A549 (cell line): Measurements from ENCODE around the gene MYOM1. TPM values are rescaled to one million over a fixed set of nuclear protein-coding genes. Genes with fewer than 3 reads are reported as not detected.

Source experiments
- ATAC-seq, 2 experiments: fragments of 200-7000 bp in 1 of 2; fragments of >200 bp in 1 of 2; cut with Nextera tagmentation in 1 of 2; cut with Tn5 transposase in 1 of 2; 3 replicates each; pipeline versions ENCODE4 v1.8.0 to v1.9.1; 2018 to 2020; ENCODE audit warnings: mild to moderate bottlenecking in 1 of 2, moderate library complexity in 1 of 2
- CTCF ChIA-PET: fragments of 300-600 bp; sonication (Branson Sonifier 250); formaldehyde crosslinking; extraction: SDS; loops from one replicate; lab custom pipeline; 2021; ENCODE audit warnings: antibody characterized with exemption, inconsistent platforms; lab: Yijun Ruan, JAX
- POLR2A ChIA-PET: fragments of 350-600 bp; formaldehyde crosslinking; extraction: SDS; loops from one replicate; lab custom pipeline; 2021; ENCODE audit warnings: antibody characterized with exemption, inconsistent platforms; lab: Yijun Ruan, JAX
- DNase-seq, 2 experiments: peaks; one replicate each; pipeline versions ENCODE4 v3.0.0 to v3.0.0-alpha.2; 2011 to 2016; ENCODE audit warnings: low read depth in 1 of 2, low spot score in 1 of 2
- FAIRE-seq: peaks from 2 replicates; lab custom pipeline; 2011; peaks lifted over from hg19 to GRCh38; lab: Jason Lieb, UNC
- H3K27ac ChIP-seq, 2 experiments: fragments of >200 bp; sonication (Bioruptor Twin); formaldehyde crosslinking; 3 replicates each; pipeline ENCODE4 v1.5.1; 2016 to 2017
- H3K4me1 ChIP-seq: fragments of >200 bp; sonication (Bioruptor Twin); formaldehyde crosslinking; 3 replicates; pipeline ENCODE4 v1.6.1; 2016
- H3K4me2 ChIP-seq: fragments of >200 bp; sonication (Bioruptor Twin); formaldehyde crosslinking; 3 replicates; pipeline ENCODE4 v1.6.1; 2016
- H3K4me3 ChIP-seq: fragments of >200 bp; sonication (Bioruptor Twin); formaldehyde crosslinking; 3 replicates; pipeline ENCODE4 v1.5.1; 2016
- H3K9me3 ChIP-seq: fragments of >200 bp; sonication (Bioruptor Twin); formaldehyde crosslinking; 3 replicates; pipeline ENCODE4 v1.6.1; 2016
- CTCF ChIP-seq: fragments of >200 bp; sonication (Bioruptor Twin); formaldehyde crosslinking; IDR thresholded peaks from 3 replicates; pipeline ENCODE4 v1.5.1; 2016
- ESRRA ChIP-seq: fragments of 150-350 bp; IDR thresholded peaks from 2 replicates; pipeline ENCODE4 v1.6.1; 2014; ENCODE audit warnings: mild to moderate bottlenecking, low read length, borderline replicate concordance
- FOSL2 ChIP-seq, 2 experiments: fragments of 450-650 bp in 1 of 2; fragments of >200 bp in 1 of 2; sonication (Bioruptor Twin) in 1 of 2; formaldehyde crosslinking; IDR thresholded peaks; 2 replicates each; pipeline versions ENCODE4 v1.5.0 to v1.6.1; 2016 to 2020; ENCODE audit warnings: mild to moderate bottlenecking in 1 of 2, moderate library complexity in 1 of 2
- HDAC2 ChIP-seq: fragments of 200-600 bp; sonication (generic); IDR thresholded peaks from 2 replicates; pipeline ENCODE4 v1.6.1; 2016
- HES2 ChIP-seq: fragments of >200 bp; sonication (Bioruptor Twin); formaldehyde crosslinking; IDR thresholded peaks from 2 replicates; pipeline ENCODE4 v1.6.1; 2016
- HOXA7 ChIP-seq: fragments of 250-450 bp; sonication (Bioruptor Pico); IDR thresholded peaks from 2 replicates; pipeline ENCODE4 v1.5.0; 2020; ENCODE audit warnings: mild to moderate bottlenecking, moderate library complexity
- JUNB ChIP-seq: fragments of >200 bp; sonication (Bioruptor Twin); formaldehyde crosslinking; IDR thresholded peaks from 2 replicates; pipeline ENCODE4 v1.6.1; 2016
- MAX ChIP-seq: IDR thresholded peaks from 2 replicates; pipeline ENCODE4 v1.6.1; 2012
- MAZ ChIP-seq: fragments of 150-350 bp; IDR thresholded peaks from 2 replicates; pipeline ENCODE4 v1.6.1; 2014; ENCODE audit warnings: antibody characterized with exemption, low read depth, low read length, borderline replicate concordance
- POLR2A ChIP-seq: IDR thresholded peaks from 2 replicates; pipeline ENCODE4 v1.6.1; 2012; ENCODE audit warnings: mild to moderate bottlenecking, low read length
- POLR2AphosphoS2 ChIP-seq: conservative IDR thresholded peaks from 2 replicates; pipeline ENCODE4 v1.6.1; 2012; ENCODE audit warnings: low read length, improper control_type of control experiment, inconsistent platforms
- REST ChIP-seq: fragments of 200-600 bp; sonication (generic); IDR thresholded peaks from 2 replicates; pipeline ENCODE4 v1.6.1; 2016; ENCODE audit warnings: antibody characterized with exemption, mild to moderate bottlenecking, moderate library complexity
- TP53 ChIP-seq: fragments of 250-450 bp; sonication (Bioruptor Pico); IDR thresholded peaks from 2 replicates; pipeline ENCODE4 v1.5.0; 2021; ENCODE audit warnings: mild to moderate bottlenecking, moderate library complexity
- WGBS: methylation state at CpG from one replicate; pipeline ENCODE4 v1.1.6; 2017; ENCODE audit errors: missing lambda C conversion rate; 5-methylcytosine and 5-hydroxymethylcytosine counted together
- polyA plus RNA-seq, 4 experiments: library from polyadenylated mRNA; depleted of rRNA in 3 of 4; stranded (reverse); fragments of >200 nt; fragmentation: RNase III in 1 of 4; extraction: RNeasy Plus Mini Kit Qiagen cat#74134 plus additional on column Dnase treatment in 1 of 4; gene quantifications; 2 replicates in 3 of 4; 3 replicates in 1 of 4; pipeline ENCODE4 v1.2.3, GENCODE V29; 2011 to 2017

The MYOM1 gene
- polyA plus RNA-seq, 2 of the 4 experiments (the other 2 are of a cell fraction) = 0.18 to 0.30 TPM

- CTCF ChIA-PET = no interaction called here
- H3K4me1 ChIP-seq = peaks cover 63% of the 10 kb centered on the region
Measured at GRCh38 chr18:3266062-3266608, 46.4 kb upstream of the MYOM1 start.

GRCh38 chr18:3265564-3266033 is 45.8 kb upstream of the MYOM1 start:
- no peak for TF ChIP-seq CTCF
- TF ChIP-seq REST = peak; percentile 49
- no peak for TF ChIP-seq HES2
- no peak for TF ChIP-seq MAZ
- no peak for TF ChIP-seq HDAC2
- FAIRE-seq (no peak), ATAC-seq (no peak), DNase-seq (no peak)
- Histone ChIP-seq H3K4me1 (peaks cover 64% of the 10 kb centered on the region), H3K27ac (no peak overlapping the region), H3K9me3 (no peaks in the 10 kb centered on the region), H3K4me2 (peak overlapping the region; percentile 94), H3K4me3 (no peak overlapping the region)
- CTCF ChIA-PET = interaction anchor here (1.0 kb wide), 1 partner anchor 401 kb away, joined by 3 read pairs; no protein-coding TSS in a partner anchor
- 78% methylated on average over 3 of the region's 3 CpGs for WGBS
- POLR2A ChIA-PET = no interaction called here

More at GRCh38 chr18:3266062-3266608, 46.4 kb upstream of the MYOM1 start:
- Histone ChIP-seq H3K4me2 (peak overlapping the region; percentile 94), H3K9me3 (no peaks in the 10 kb centered on the region), H3K27ac (no peak overlapping the region), H3K4me3 (no peak overlapping the region)
- WGBS = 59% methylated on average over 7 of the region's 7 CpGs
- ATAC-seq (no peak), DNase-seq (no peak), FAIRE-seq (no peak)
- POLR2A ChIA-PET = no interaction called here
- TF ChIP-seq MAX (no peak), POLR2A (no peak), ESRRA (no peak)

- FAIRE-seq = no peak
- CTCF ChIA-PET = interaction anchor here (0.6 to 1.2 kb wide), 3 partner anchors 12 to 721 kb away, joined by 3 to 4 read pairs (median 3); no protein-coding TSS in a partner anchor
- POLR2A ChIA-PET = no interaction called here
- no peak overlapping the region for H3K27ac ChIP-seq
- peaks cover 59% of the 10 kb centered on the region for H3K4me1 ChIP-seq
- ATAC-seq = no peak
- 41% methylated on average over 2 of the region's 2 CpGs for WGBS
- peak overlapping the region; percentile 94; the same call in 1 of the 3 replicates for H3K4me3 ChIP-seq
- peak in 1 of 2 experiments; percentile 30 for DNase-seq
- peak overlapping the region; percentile 94 for H3K4me2 ChIP-seq
- H3K9me3 ChIP-seq = no peaks in the 10 kb centered on the region
- TF ChIP-seq MAX = no peak
- TF ChIP-seq TP53 = no peak
- TF ChIP-seq HES2 = no peak
- TF ChIP-seq FOSL2 (IDR thresholded peaks at IDR 0.05) = no peak
- TF ChIP-seq FOSL2 (CRISPR knock-in tag; IDR thresholded peaks at IDR 0.05) = peak; percentile 62
- TF ChIP-seq POLR2AphosphoS2 = no peak
- no peak for TF ChIP-seq HOXA7 (CRISPR knock-in tag)
- no peak for TF ChIP-seq JUNB
Measured at GRCh38 chr18:3264362-3264761, 44.6 kb upstream of the MYOM1 start.
